ENCODE results near the gene USP34.
A peak's percentile ranks its signal among the peaks of the same experiment; 100 is the strongest.

The USP34 gene

GRCh38 chr2:61371027-61371426 is 99.9 kb downstream of the USP34 start:
- DNase-seq, result no peak

- peak; percentile 82 for DNase-seq
Observed at GRCh38 chr2:61368687-61369665, 101.9 kb downstream of the USP34 start.

GRCh38 chr2:61367177-61367576 is 103.7 kb downstream of the USP34 start:
- no peak for DNase-seq

GRCh38 chr2:61363580-61363979 is 107.3 kb downstream of the USP34 start:
- no peak for DNase-seq

- no peak for DNase-seq
Observed at GRCh38 chr2:61362873-61363272, 108.0 kb downstream of the USP34 start.

- no peak for DNase-seq
Observed at GRCh38 chr2:61361068-61361467, 109.8 kb downstream of the USP34 start.

- no peak for DNase-seq
Observed at GRCh38 chr2:61359058-61359457, 111.8 kb downstream of the USP34 start.

- peak; percentile 12 for DNase-seq
Observed at GRCh38 chr2:61357681-61358080, 113.2 kb downstream of the USP34 start.

- no peak for DNase-seq
Observed at GRCh38 chr2:61356958-61357350, 113.9 kb downstream of the USP34 start.

GRCh38 chr2:61356261-61356957 is 114.5 kb downstream of the USP34 start:
- DNase-seq, result peak; percentile 15

GRCh38 chr2:61354543-61355197 is 116.2 kb downstream of the USP34 start:
- DNase-seq, result no peak

- DNase-seq, result no peak
Observed at GRCh38 chr2:61353909-61354308, 117.0 kb downstream of the USP34 start.

GRCh38 chr2:61350777-61351176 is 120.1 kb downstream of the USP34 start:
- no peak for DNase-seq

- no peak for DNase-seq
Observed at GRCh38 chr2:61343141-61343540, 127.7 kb downstream of the USP34 start.

GRCh38 chr2:61340242-61340641 is 130.6 kb downstream of the USP34 start:
- DNase-seq, result no peak

- DNase-seq, result no peak
Observed at GRCh38 chr2:61338447-61338846, 132.4 kb downstream of the USP34 start.

GRCh38 chr2:61335187-61335586 is 135.7 kb downstream of the USP34 start:
- no peak for DNase-seq

GRCh38 chr2:61334466-61334865 is 136.4 kb downstream of the USP34 start:
- no peak for DNase-seq

GRCh38 chr2:61328707-61329251 is 142.1 kb downstream of the USP34 start:
- DNase-seq, result no peak

GRCh38 chr2:61327173-61327572 is 143.7 kb downstream of the USP34 start:
- DNase-seq, result no peak

- no peak for DNase-seq
Observed at GRCh38 chr2:61326423-61326822, 144.5 kb downstream of the USP34 start.

GRCh38 chr2:61320181-61320580 is 150.7 kb downstream of the USP34 start:
- no peak for DNase-seq

- DNase-seq, result no peak
Observed at GRCh38 chr2:61318553-61318952, 152.3 kb downstream of the USP34 start.
